HEK293 (cell line): Measurements from ENCODE around the gene WNT7A.

Experiments used
- YY1 ChIP-seq: fragments of 450-650 bp; formaldehyde crosslinking; IDR thresholded peaks from 2 replicates; pipeline ENCODE4 v1.5.1; 2018; ENCODE audit warnings: missing biosample characterization, missing genetic modification characterization
- ZBTB1 ChIP-seq: fragments of 450-650 bp; formaldehyde crosslinking; IDR thresholded peaks from 2 replicates; pipeline ENCODE4 v1.5.1; 2016; ENCODE audit warnings: missing biosample characterization, missing genetic modification characterization
- ZNF24 ChIP-seq: fragments of 450-650 bp; formaldehyde crosslinking; IDR thresholded peaks from 2 replicates; pipeline ENCODE4 v1.5.1; 2016; ENCODE audit warnings: missing biosample characterization, missing genetic modification characterization
- ZNF350 ChIP-seq: fragments of 450-650 bp; formaldehyde crosslinking; IDR thresholded peaks from 2 replicates; pipeline ENCODE4 v1.5.0; 2017; ENCODE audit warnings: missing biosample characterization, mild to moderate bottlenecking, missing genetic modification characterization
- ZNF391 ChIP-seq: fragments of 450-650 bp; formaldehyde crosslinking; IDR thresholded peaks from 2 replicates; pipeline ENCODE4 v1.5.1; 2016; ENCODE audit warnings: low read depth, missing biosample characterization, missing genetic modification characterization, borderline replicate concordance
- ZNF558 ChIP-seq: fragments of 450-650 bp; formaldehyde crosslinking; IDR thresholded peaks from 2 replicates; pipeline ENCODE4 v1.5.1; 2016; ENCODE audit warnings: missing biosample characterization, missing genetic modification characterization
- TF ChIP-seq, protein P1 (sequence below): fragments of 450-650 bp; formaldehyde crosslinking; IDR thresholded peaks from 2 replicates; pipeline ENCODE4 v1.5.1; 2016; ENCODE audit warnings: missing biosample characterization, missing genetic modification characterization
- TF ChIP-seq, protein P2 (sequence below): fragments of 450-650 bp; formaldehyde crosslinking; IDR thresholded peaks from 2 replicates; pipeline ENCODE4 v1.5.1; 2016; ENCODE audit warnings: missing biosample characterization, missing genetic modification characterization
- TF ChIP-seq, protein P3 (sequence below): fragments of 450-650 bp; formaldehyde crosslinking; IDR thresholded peaks from 2 replicates; pipeline ENCODE4 v1.5.1; 2016; ENCODE audit warnings: missing biosample characterization, missing genetic modification characterization

DNA sequence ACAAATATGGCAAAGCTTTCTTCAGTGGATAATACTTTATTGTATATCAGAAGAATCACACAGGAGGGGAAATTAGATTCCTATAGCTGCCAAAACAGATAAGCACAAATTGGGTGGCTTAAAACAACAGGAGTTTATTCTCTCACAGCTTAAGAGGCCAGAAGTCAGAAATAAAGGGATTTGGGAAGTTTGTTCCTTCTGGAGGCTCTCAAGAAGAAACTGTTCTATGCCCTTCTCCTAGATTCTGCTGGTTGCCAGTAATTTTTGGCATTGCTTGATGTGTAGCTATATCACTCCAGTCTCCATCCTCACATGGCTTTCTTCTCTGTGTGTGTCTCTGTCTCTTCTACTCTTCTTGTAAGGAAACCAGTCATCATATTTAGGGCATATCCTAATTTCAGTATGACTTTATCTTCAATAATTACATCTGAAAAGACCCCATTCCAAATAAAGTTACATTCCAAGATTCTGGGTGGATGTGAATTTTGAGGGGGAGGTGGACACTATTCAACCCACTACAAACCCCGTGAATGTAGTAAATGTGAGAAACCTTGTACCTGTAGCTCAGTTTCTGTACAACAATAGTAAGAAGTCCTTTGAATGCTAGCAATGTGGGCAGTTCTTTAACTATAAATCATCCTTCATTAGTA, 22.2 kb upstream of the WNT7A start:
- TF ChIP-seq, protein P1, sequence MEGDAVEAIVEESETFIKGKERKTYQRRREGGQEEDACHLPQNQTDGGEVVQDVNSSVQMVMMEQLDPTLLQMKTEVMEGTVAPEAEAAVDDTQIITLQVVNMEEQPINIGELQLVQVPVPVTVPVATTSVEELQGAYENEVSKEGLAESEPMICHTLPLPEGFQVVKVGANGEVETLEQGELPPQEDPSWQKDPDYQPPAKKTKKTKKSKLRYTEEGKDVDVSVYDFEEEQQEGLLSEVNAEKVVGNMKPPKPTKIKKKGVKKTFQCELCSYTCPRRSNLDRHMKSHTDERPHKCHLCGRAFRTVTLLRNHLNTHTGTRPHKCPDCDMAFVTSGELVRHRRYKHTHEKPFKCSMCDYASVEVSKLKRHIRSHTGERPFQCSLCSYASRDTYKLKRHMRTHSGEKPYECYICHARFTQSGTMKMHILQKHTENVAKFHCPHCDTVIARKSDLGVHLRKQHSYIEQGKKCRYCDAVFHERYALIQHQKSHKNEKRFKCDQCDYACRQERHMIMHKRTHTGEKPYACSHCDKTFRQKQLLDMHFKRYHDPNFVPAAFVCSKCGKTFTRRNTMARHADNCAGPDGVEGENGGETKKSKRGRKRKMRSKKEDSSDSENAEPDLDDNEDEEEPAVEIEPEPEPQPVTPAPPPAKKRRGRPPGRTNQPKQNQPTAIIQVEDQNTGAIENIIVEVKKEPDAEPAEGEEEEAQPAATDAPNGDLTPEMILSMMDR: no peak
- TF ChIP-seq, protein P2, sequence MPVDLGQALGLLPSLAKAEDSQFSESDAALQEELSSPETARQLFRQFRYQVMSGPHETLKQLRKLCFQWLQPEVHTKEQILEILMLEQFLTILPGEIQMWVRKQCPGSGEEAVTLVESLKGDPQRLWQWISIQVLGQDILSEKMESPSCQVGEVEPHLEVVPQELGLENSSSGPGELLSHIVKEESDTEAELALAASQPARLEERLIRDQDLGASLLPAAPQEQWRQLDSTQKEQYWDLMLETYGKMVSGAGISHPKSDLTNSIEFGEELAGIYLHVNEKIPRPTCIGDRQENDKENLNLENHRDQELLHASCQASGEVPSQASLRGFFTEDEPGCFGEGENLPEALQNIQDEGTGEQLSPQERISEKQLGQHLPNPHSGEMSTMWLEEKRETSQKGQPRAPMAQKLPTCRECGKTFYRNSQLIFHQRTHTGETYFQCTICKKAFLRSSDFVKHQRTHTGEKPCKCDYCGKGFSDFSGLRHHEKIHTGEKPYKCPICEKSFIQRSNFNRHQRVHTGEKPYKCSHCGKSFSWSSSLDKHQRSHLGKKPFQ: no peak
- TF ChIP-seq ZNF391 (tag by site-specific recombination): no peak
- TF ChIP-seq YY1: no peak
- TF ChIP-seq ZNF350 (tag by site-specific recombination): no peak
- no peak for TF ChIP-seq ZBTB1 (tag by site-specific recombination)
- no peak for TF ChIP-seq ZNF558
- TF ChIP-seq ZNF24 (tag by site-specific recombination): no peak
- TF ChIP-seq, protein P3, sequence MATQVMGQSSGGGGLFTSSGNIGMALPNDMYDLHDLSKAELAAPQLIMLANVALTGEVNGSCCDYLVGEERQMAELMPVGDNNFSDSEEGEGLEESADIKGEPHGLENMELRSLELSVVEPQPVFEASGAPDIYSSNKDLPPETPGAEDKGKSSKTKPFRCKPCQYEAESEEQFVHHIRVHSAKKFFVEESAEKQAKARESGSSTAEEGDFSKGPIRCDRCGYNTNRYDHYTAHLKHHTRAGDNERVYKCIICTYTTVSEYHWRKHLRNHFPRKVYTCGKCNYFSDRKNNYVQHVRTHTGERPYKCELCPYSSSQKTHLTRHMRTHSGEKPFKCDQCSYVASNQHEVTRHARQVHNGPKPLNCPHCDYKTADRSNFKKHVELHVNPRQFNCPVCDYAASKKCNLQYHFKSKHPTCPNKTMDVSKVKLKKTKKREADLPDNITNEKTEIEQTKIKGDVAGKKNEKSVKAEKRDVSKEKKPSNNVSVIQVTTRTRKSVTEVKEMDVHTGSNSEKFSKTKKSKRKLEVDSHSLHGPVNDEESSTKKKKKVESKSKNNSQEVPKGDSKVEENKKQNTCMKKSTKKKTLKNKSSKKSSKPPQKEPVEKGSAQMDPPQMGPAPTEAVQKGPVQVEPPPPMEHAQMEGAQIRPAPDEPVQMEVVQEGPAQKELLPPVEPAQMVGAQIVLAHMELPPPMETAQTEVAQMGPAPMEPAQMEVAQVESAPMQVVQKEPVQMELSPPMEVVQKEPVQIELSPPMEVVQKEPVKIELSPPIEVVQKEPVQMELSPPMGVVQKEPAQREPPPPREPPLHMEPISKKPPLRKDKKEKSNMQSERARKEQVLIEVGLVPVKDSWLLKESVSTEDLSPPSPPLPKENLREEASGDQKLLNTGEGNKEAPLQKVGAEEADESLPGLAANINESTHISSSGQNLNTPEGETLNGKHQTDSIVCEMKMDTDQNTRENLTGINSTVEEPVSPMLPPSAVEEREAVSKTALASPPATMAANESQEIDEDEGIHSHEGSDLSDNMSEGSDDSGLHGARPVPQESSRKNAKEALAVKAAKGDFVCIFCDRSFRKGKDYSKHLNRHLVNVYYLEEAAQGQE (tag by site-specific recombination): no peak
